ENCODE data around the gene FILIP1.

DNA sequence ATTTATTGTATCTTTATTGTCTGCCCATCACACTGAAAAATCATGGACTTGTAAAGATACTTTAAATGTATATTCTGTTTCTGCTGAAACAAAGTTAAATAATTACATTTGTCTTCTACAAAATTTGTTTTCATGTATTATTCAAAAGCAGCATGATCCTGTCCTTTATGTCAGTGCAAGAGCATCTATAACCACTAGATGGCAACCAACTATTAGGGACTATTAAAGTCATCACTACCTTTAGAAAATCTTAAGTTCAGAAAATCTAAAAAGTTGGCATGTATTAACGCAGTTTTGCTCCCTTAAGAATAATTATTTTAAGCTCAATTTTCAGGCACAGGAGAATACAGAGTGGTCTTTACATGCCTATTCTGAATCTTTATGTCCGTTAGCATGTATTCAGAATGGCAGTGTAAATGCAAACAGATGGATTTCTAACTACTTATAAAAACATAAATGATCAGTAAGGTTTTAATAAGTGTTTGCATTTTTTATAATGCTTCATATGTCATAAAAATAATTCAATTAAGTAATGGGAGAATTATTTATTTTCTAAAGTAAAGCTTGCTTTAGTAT lies 226.8 kb downstream of the FILIP1 start:
- TF ChIP-seq CTCF (conservative IDR thresholded peaks at IDR 0.05; ENCODE audit: low read depth, low read length): peak; percentile 83
- TF ChIP-seq RCOR1 (IDR thresholded peaks at IDR 0.05; ENCODE audit: insufficient replicate concordance, low read length): no peak
- no peak for TF ChIP-seq POLR2A (IDR thresholded peaks at IDR 0.05; ENCODE audit: low read depth, low read length)
- TF ChIP-seq BHLHE40 (IDR thresholded peaks at IDR 0.05; ENCODE audit: low read depth, low read length): no peak
- TF ChIP-seq CEBPB (IDR thresholded peaks at IDR 0.05; ENCODE audit: low read depth, low read length): no peak
- no peak for TF ChIP-seq ELK1 (IDR thresholded peaks at IDR 0.05; ENCODE audit: borderline replicate concordance, low read depth, low read length)
- TF ChIP-seq CHD1 (IDR thresholded peaks at IDR 0.05; ENCODE audit: low read depth, low read length): no peak
- no peak for TF ChIP-seq FOS (IDR thresholded peaks at IDR 0.05; ENCODE audit: low read depth, low read length)
- no peak for TF ChIP-seq MAFK (IDR thresholded peaks at IDR 0.05; ENCODE audit: low read depth, low read length)
- no peak for TF ChIP-seq RFX5 (IDR thresholded peaks at IDR 0.05; ENCODE audit: low read depth, low read length)
- TF ChIP-seq, protein P1, sequence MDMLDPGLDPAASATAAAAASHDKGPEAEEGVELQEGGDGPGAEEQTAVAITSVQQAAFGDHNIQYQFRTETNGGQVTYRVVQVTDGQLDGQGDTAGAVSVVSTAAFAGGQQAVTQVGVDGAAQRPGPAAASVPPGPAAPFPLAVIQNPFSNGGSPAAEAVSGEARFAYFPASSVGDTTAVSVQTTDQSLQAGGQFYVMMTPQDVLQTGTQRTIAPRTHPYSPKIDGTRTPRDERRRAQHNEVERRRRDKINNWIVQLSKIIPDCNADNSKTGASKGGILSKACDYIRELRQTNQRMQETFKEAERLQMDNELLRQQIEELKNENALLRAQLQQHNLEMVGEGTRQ (IDR thresholded peaks at IDR 0.05; ENCODE audit: low read depth, low read length): no peak

Measured in IMR-90 (cell line).